Breast epithelium (tissue), 4 donors: ENCODE measurements around the gene CDK11B. TPM values are rescaled to one million over a fixed set of nuclear protein-coding genes. Genes with fewer than 3 reads are reported as not detected.

Experiments
- DNase-seq, 2 donors: peaks; one replicate each; pipeline ENCODE4 v3.0.0-alpha.2; 2019; ENCODE audit warnings: low spot score in 2 of 2
- H3K27ac ChIP-seq, 2 donors: fragments of 200-600 bp; sonication (generic) in 1 of 2; one replicate each; pipeline ENCODE4 v1.5.1; 2016 to 2019; ENCODE audit warnings: mild to moderate bottlenecking in 1 of 2
- H3K27me3 ChIP-seq, 2 donors: fragments of 200-600 bp; sonication (generic) in 1 of 2; one replicate each; pipeline versions ENCODE4 v1.5.1 to v1.6.0; 2017 to 2019; ENCODE audit warnings: control low read depth in 1 of 2, mild to moderate bottlenecking in 1 of 2
- H3K36me3 ChIP-seq: fragments of 200-600 bp; one replicate; pipeline ENCODE4 v1.5.1; 2019
- H3K4me1 ChIP-seq, 2 donors: fragments of 200-600 bp; sonication (generic); one replicate each; pipeline ENCODE4 v1.5.1; 2016 to 2019; ENCODE audit warnings: control low read depth in 1 of 2
- H3K4me3 ChIP-seq, 3 donors: fragments of 200-600 bp; sonication (generic); 1 replicate in 2 of 3; 2 replicates in 1 of 3; pipeline ENCODE4 v1.5.1; 2016 to 2019; ENCODE audit warnings: mild to moderate bottlenecking in 3 of 3, moderate library complexity in 2 of 3
- H3K9me3 ChIP-seq, 2 donors: fragments of 200-600 bp; sonication (generic) in 1 of 2; one replicate each; pipeline ENCODE4 v1.5.1; 2016 to 2019; ENCODE audit warnings: control low read depth in 1 of 2
- POLR2A ChIP-seq: fragments of 450-650 bp; IDR thresholded peaks from one replicate; pipeline ENCODE4 v1.6.1; 2016; ENCODE audit warnings: antibody characterized with exemption, mild to moderate bottlenecking, moderate library complexity
- POLR2AphosphoS5 ChIP-seq, 3 donors: sonication (generic); formaldehyde crosslinking; IDR thresholded peaks; one replicate each; pipeline ENCODE4 v1.6.1; 2017; ENCODE audit warnings: antibody characterized with exemption in 3 of 3
- intact Hi-C: fragments of 100-400 bp; cut with DNase I; formaldehyde crosslinking; loops from one replicate; pipeline ENCODE4 v1.15.1; 2023; ENCODE audit warnings: low total_unique reads
- total RNA-seq, 3 donors: library from RNA; depleted of rRNA; stranded (reverse); fragments of >200 nt; gene quantifications; one replicate each; pipeline ENCODE4 v1.1.0, GENCODE V29; 2016
- TF ChIP-seq, protein P1 (sequence below), 3 donors: fragments of 450-650 bp; IDR thresholded peaks; one replicate each; pipeline ENCODE4 v1.5.1; 2016 to 2017; ENCODE audit warnings: antibody characterized with exemption in 3 of 3, mild to moderate bottlenecking in 3 of 3, moderate library complexity in 3 of 3

The CDK11B gene
- total RNA-seq, 3 donors from 2014 or later: 17.4 to 30.3 (median 26.2) TPM

- Histone ChIP-seq H3K4me1 (no peaks in the 10 kb centered on the region), H3K36me3 (no peaks in the 10 kb centered on the region), H3K4me3 (no peak overlapping the region), H3K27ac (no peak overlapping the region), H3K27me3 (peaks cover 0 to under 1% of the 10 kb centered on the region in 2 donors), H3K9me3 (no peaks in the 10 kb centered on the region)
- intact Hi-C loops: loop anchor here (5.0 kb wide), 1 partner anchor 1787 kb away; no protein-coding TSS in a partner anchor
- no peak for TF ChIP-seq POLR2A
- TF ChIP-seq POLR2AphosphoS5 (IDR thresholded peaks at IDR 0.05): no peak
- TF ChIP-seq, protein P1, sequence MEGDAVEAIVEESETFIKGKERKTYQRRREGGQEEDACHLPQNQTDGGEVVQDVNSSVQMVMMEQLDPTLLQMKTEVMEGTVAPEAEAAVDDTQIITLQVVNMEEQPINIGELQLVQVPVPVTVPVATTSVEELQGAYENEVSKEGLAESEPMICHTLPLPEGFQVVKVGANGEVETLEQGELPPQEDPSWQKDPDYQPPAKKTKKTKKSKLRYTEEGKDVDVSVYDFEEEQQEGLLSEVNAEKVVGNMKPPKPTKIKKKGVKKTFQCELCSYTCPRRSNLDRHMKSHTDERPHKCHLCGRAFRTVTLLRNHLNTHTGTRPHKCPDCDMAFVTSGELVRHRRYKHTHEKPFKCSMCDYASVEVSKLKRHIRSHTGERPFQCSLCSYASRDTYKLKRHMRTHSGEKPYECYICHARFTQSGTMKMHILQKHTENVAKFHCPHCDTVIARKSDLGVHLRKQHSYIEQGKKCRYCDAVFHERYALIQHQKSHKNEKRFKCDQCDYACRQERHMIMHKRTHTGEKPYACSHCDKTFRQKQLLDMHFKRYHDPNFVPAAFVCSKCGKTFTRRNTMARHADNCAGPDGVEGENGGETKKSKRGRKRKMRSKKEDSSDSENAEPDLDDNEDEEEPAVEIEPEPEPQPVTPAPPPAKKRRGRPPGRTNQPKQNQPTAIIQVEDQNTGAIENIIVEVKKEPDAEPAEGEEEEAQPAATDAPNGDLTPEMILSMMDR (IDR thresholded peaks at IDR 0.05): no peak
- DNase-seq: no peak
Measured at GRCh38 chr1:1625404-1625775, 33.4 kb downstream of the CDK11B start.

- intact Hi-C loops: loop anchor here (5.0 kb wide), 1 partner anchor 1788 kb away; no protein-coding TSS in a partner anchor
- H3K27me3 ChIP-seq: no peaks in the 10 kb centered on the region
- no peak for TF ChIP-seq POLR2AphosphoS5 (IDR thresholded peaks at IDR 0.05)
- TF ChIP-seq POLR2A: no peak
- TF ChIP-seq, protein P1 (IDR thresholded peaks at IDR 0.05): no peak
- no peaks in the 10 kb centered on the region for H3K9me3 ChIP-seq
- DNase-seq: no peak
- no peaks in the 10 kb centered on the region for H3K4me1 ChIP-seq
- no peaks in the 10 kb centered on the region for H3K36me3 ChIP-seq
- H3K4me3 ChIP-seq: no peak overlapping the region
- H3K27ac ChIP-seq: no peak overlapping the region
Measured at GRCh38 chr1:1624443-1625403, 34.1 kb downstream of the CDK11B start.

DNA sequence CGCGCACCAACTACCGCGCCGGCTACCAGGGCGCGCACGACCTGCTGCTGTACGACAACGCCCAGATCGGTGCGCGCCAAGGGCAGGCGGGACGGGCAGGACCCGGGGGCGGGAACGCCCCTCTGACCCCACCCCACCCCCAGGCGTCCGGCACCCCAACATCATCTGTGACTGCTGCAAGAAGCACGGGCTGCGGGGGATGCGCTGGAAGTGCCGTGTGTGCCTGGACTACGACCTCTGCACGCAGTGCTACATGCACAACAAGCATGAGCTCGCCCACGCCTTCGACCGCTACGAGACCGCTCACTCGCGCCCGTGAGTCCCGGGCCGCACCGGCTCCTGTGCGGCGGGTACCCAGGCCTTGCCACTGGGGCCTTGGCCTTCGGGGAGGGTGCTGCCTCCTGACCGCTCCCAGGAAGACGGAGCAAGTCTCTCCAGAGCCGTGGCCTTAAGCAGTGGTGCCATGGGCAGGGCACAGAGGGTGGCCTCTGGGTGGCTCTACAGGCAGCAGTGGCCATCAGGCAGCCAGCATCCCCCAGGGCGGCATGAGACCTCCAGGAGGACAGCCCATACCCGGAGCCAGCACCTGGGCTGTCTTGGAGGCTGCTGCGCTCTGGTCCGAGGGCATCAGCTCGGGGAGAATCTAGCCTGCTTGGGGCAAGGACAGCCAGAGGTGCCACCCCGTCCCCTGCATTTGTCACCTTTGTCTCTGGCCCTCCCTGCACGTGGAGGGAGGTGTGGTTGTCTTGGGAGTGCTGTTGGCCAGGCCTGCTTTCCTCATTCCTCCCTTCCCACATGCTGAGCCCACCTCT lies 35.0 kb downstream of the CDK11B start:
- no peak for DNase-seq
- H3K4me3 ChIP-seq: no peak overlapping the region
- H3K4me1 ChIP-seq: no peaks in the 10 kb centered on the region
- no peaks in the 10 kb centered on the region for H3K27me3 ChIP-seq
- H3K27ac ChIP-seq: no peak overlapping the region
- H3K9me3 ChIP-seq: no peaks in the 10 kb centered on the region
- intact Hi-C loops: no loop called here
- TF ChIP-seq POLR2AphosphoS5 (IDR thresholded peaks at IDR 0.05): no peak
- H3K36me3 ChIP-seq: no peaks in the 10 kb centered on the region

- Histone ChIP-seq H3K27me3 (no peaks in the 10 kb centered on the region), H3K4me3 (no peak overlapping the region), H3K4me1 (no peaks in the 10 kb centered on the region), H3K27ac (no peak overlapping the region), H3K36me3 (no peaks in the 10 kb centered on the region), H3K9me3 (no peaks in the 10 kb centered on the region)
- intact Hi-C loops: no loop called here
- DNase-seq: no peak
- TF ChIP-seq POLR2A: no peak
- TF ChIP-seq POLR2AphosphoS5 (IDR thresholded peaks at IDR 0.05): no peak
- TF ChIP-seq, protein P1 (IDR thresholded peaks at IDR 0.05): no peak
Measured at GRCh38 chr1:1623181-1623630, 35.6 kb downstream of the CDK11B start.

DNA sequence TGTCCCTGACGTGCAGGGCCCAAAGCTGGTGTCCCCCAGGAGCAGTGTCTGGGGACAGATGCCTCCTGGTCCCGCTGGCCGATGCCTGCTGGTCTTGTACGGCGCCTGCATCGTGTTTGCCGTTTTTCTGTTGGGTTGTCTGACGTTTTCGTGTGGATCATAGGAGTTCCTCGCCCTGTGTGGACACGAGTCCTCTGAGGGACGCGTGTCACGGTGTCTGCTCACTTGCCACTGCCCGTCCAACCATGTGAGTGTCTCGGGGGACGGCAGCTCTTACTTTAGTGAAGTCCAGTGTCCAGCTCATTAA lies 36.1 kb downstream of the CDK11B start:
- no peak for TF ChIP-seq POLR2AphosphoS5 (IDR thresholded peaks at IDR 0.05)
- TF ChIP-seq, protein P1 (IDR thresholded peaks at IDR 0.05): no peak
- no peak for TF ChIP-seq POLR2A
- no peaks in the 10 kb centered on the region for H3K36me3 ChIP-seq
- H3K27ac ChIP-seq: no peak overlapping the region
- H3K4me1 ChIP-seq: no peaks in the 10 kb centered on the region
- H3K9me3 ChIP-seq: no peaks in the 10 kb centered on the region
- no peak for DNase-seq
- intact Hi-C loops: no loop called here
- H3K27me3 ChIP-seq: no peaks in the 10 kb centered on the region
- H3K4me3 ChIP-seq: no peak overlapping the region
